Caco-2 (cell line): ENCODE measurements around the gene KIAA0825. TPM values are rescaled to one million over a fixed set of nuclear protein-coding genes. Genes with fewer than 3 reads are reported as not detected.

Experiments
- BruUV-seq: library from RNA; stranded (reverse); fragments of 400-500 nt; replicated peaks from 2 replicates; lab custom pipeline; 2021; lab: Mats Ljungman, UMichigan
- CTCF ChIA-PET: fragments of 300-600 bp; sonication (Branson Sonifier 250); formaldehyde crosslinking; loops from one replicate; lab custom pipeline; 2022; ENCODE audit warnings: antibody characterized with exemption; lab: Charles Lee
- POLR2A ChIA-PET: fragments of 300-600 bp; sonication (Branson Sonifier 250); formaldehyde crosslinking; loops from one replicate; lab custom pipeline; 2022; ENCODE audit warnings: antibody characterized with exemption; lab: Charles Lee
- DNase-seq, 2 experiments: peaks; one replicate each; pipeline versions ENCODE4 v3.0.0 to v3.0.0-alpha.2; 2020 to 2022
- H3K27me3 ChIP-seq: replicated peaks from 2 replicates; pipeline ENCODE4 v1.6.0; 2011; ENCODE audit warnings: low read length; ENCODE audit not compliant: control insufficient read depth, insufficient read depth
- H3K36me3 ChIP-seq: 2 replicates; pipeline ENCODE4 v1.5.1; 2011; ENCODE audit warnings: low read length; ENCODE audit not compliant: control insufficient read depth, insufficient read depth
- H3K4me1 ChIP-seq: fragments of 250-450 bp; sonication (Bioruptor Pico); 2 replicates; pipeline ENCODE4 v1.5.1; 2020; ENCODE audit warnings: mild to moderate bottlenecking
- H3K4me3 ChIP-seq: 2 replicates; pipeline ENCODE4 v1.5.1; 2011; ENCODE audit warnings: low read depth, mild to moderate bottlenecking, control low read depth, low read length
- H3K9me3 ChIP-seq: fragments of 250-450 bp; sonication (Bioruptor Pico); 2 replicates; pipeline ENCODE4 v1.5.1; 2020; ENCODE audit warnings: mild to moderate bottlenecking, moderate library complexity
- H3K27ac Mint-ChIP-seq: one replicate; pipeline ENCODE4 v1.8.0; 2022; ENCODE audit warnings: mixed read lengths; ENCODE audit not compliant: unreplicated experiment
- H3K27me3 Mint-ChIP-seq: one replicate; pipeline ENCODE4 v1.8.0; 2022; ENCODE audit warnings: mixed read lengths; ENCODE audit not compliant: insufficient read depth, unreplicated experiment
- H3K36me3 Mint-ChIP-seq: one replicate; pipeline ENCODE4 v1.8.0; 2022; ENCODE audit warnings: mild to moderate bottlenecking, mixed read lengths; ENCODE audit not compliant: insufficient read depth, unreplicated experiment
- H3K4me1 Mint-ChIP-seq: one replicate; pipeline ENCODE4 v1.8.0; 2022; ENCODE audit warnings: low read depth, mixed read lengths; ENCODE audit not compliant: unreplicated experiment
- H3K4me3 Mint-ChIP-seq: one replicate; pipeline ENCODE4 v1.8.0; 2022; ENCODE audit warnings: mild to moderate bottlenecking, moderate library complexity, mixed read lengths; ENCODE audit not compliant: unreplicated experiment
- H3K9me3 Mint-ChIP-seq: one replicate; pipeline ENCODE4 v1.8.0; 2022; ENCODE audit warnings: mixed read lengths; ENCODE audit not compliant: unreplicated experiment
- intact Hi-C: fragments of 100-400 bp; cut with micrococcal nuclease; formaldehyde crosslinking; loops from one replicate; pipeline ENCODE4 v1.10.0; 2022; ENCODE audit not compliant: unreplicated experiment
- total RNA-seq: library from RNA; stranded (reverse); gene quantifications from 2 replicates; pipeline ENCODE4 v1.2.3, GENCODE V29; 2022
- TF ChIP-seq, protein P1 (sequence below), 2 experiments: fragments of 200-600 bp in 1 of 2; IDR thresholded peaks; 1 replicate in 1 of 2; 2 replicates in 1 of 2; pipeline versions ENCODE4 v1.5.1 to v1.8.0; 2011 to 2022; ENCODE audit warnings: antibody characterized with exemption in 1 of 2, control low read depth in 1 of 2, inconsistent platforms in 1 of 2, low read depth in 1 of 2, low read length in 1 of 2, mild to moderate bottlenecking in 1 of 2, moderate library complexity in 1 of 2; ENCODE audit not compliant: insufficient read depth in 1 of 2, severe bottlenecking in 1 of 2, unreplicated experiment in 1 of 2

The KIAA0825 gene
- total RNA-seq, 1 experiment from 2014 or later: 0.50 TPM

DNA sequence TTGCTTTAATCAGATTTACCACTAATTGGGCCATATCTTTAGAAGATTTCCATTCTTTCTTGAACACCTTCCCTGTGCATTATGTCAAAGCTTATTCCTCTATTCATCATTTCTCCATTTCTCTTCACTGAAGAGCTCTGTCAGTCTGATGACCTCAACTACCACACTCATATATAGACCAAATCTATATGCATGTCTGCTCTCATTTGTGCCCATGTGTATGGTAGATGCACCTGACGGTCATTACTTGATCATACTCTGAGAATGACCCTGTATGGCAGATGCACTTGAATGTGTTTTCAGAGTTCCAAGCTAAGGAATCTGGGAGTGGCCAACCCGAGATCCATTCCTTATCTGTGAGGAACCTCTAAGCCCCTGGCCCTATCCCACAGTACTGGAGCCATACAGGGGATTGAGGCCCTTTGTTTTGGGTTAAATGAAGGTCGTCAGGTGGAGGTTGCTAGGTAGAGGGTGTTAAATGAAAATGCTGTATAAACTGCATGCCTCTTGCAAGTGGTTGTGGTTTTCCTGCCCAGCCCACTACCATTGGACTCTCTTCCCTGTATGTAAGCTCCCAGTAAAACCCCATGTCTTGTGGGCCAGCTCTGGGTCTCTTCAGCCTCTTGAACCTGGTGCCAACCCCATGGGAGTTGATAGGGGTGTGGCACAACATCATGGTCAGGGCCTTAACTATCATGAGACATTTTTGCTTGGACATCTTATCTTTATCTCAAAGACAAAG lies 229.5 kb downstream of the KIAA0825 start:
- ChIA-PET CTCF (no interaction called here), POLR2A (no interaction called here)
- no peaks in the 10 kb centered on the region for H3K9me3 Mint-ChIP-seq
- intact Hi-C loops: no loop called here
- Histone ChIP-seq H3K9me3 (no peaks in the 10 kb centered on the region), H3K4me3 (no peak overlapping the region), H3K27me3 (no peaks in the 10 kb centered on the region), H3K36me3 (no peaks in the 10 kb centered on the region), H3K4me1 (no peaks in the 10 kb centered on the region)
- H3K36me3 Mint-ChIP-seq: no peaks in the 10 kb centered on the region
- no peak for DNase-seq
- no peaks in the 10 kb centered on the region for H3K4me1 Mint-ChIP-seq
- no peak overlapping the region for H3K4me3 Mint-ChIP-seq
- no peaks in the 10 kb centered on the region for H3K27me3 Mint-ChIP-seq
- no TSS peak for BruUV-seq
- H3K27ac Mint-ChIP-seq: no peak overlapping the region
- TF ChIP-seq, protein P1, sequence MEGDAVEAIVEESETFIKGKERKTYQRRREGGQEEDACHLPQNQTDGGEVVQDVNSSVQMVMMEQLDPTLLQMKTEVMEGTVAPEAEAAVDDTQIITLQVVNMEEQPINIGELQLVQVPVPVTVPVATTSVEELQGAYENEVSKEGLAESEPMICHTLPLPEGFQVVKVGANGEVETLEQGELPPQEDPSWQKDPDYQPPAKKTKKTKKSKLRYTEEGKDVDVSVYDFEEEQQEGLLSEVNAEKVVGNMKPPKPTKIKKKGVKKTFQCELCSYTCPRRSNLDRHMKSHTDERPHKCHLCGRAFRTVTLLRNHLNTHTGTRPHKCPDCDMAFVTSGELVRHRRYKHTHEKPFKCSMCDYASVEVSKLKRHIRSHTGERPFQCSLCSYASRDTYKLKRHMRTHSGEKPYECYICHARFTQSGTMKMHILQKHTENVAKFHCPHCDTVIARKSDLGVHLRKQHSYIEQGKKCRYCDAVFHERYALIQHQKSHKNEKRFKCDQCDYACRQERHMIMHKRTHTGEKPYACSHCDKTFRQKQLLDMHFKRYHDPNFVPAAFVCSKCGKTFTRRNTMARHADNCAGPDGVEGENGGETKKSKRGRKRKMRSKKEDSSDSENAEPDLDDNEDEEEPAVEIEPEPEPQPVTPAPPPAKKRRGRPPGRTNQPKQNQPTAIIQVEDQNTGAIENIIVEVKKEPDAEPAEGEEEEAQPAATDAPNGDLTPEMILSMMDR (IDR thresholded peaks at IDR 0.05; ENCODE audit: insufficient read depth in 1 of 2, low read depth in 1 of 2, low read length in 1 of 2, severe bottlenecking in 1 of 2, unreplicated experiment in 1 of 2): no peak

DNA sequence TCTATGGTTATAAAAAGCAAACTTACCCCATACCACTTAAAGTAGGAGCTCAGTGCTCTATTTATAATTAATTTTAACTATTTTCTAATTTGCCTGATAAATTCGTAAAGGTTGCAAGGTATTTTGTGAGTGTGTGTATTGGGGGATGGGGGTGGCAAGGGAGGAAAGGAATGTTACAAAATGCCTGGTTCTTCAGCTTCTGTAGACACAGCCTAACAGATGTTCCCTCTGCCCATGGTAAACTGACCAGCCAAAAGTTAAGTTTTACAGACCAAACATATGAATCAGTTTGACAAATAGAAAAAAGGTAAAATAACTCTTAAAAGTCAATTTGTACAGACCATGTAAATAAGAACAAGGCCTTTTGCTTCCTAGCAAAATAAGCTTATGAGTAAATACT lies 232.6 kb downstream of the KIAA0825 start:
- TF ChIP-seq, protein P1 (IDR thresholded peaks at IDR 0.05; ENCODE audit: insufficient read depth in 1 of 2, low read depth in 1 of 2, low read length in 1 of 2, severe bottlenecking in 1 of 2, unreplicated experiment in 1 of 2): no peak
- Histone ChIP-seq H3K27me3 (no peaks in the 10 kb centered on the region), H3K4me3 (no peak overlapping the region), H3K36me3 (no peaks in the 10 kb centered on the region), H3K9me3 (no peaks in the 10 kb centered on the region), H3K4me1 (no peaks in the 10 kb centered on the region)
- ChIA-PET CTCF (no interaction called here), POLR2A (no interaction called here)
- intact Hi-C loops: no loop called here
- Mint-ChIP-seq H3K9me3 (no peaks in the 10 kb centered on the region), H3K36me3 (no peaks in the 10 kb centered on the region), H3K27me3 (no peaks in the 10 kb centered on the region), H3K4me3 (no peak overlapping the region), H3K4me1 (peaks cover 5% of the 10 kb centered on the region), H3K27ac (no peak overlapping the region)
- BruUV-seq: no TSS peak
- no peak for DNase-seq

- Mint-ChIP-seq H3K36me3 (no peaks in the 10 kb centered on the region), H3K4me1 (peaks cover 10% of the 10 kb centered on the region), H3K27ac (no peak overlapping the region), H3K9me3 (no peaks in the 10 kb centered on the region), H3K4me3 (no peak overlapping the region), H3K27me3 (no peaks in the 10 kb centered on the region)
- POLR2A ChIA-PET: no interaction called here
- Histone ChIP-seq H3K4me3 (no peak overlapping the region), H3K36me3 (no peaks in the 10 kb centered on the region), H3K27me3 (no peaks in the 10 kb centered on the region), H3K4me1 (no peaks in the 10 kb centered on the region), H3K9me3 (0 out of 2 replicates have a peak, but pooled peaks cover 3% of the 10 kb centered on the region)
- intact Hi-C loops: no loop called here
- BruUV-seq: no TSS peak
- TF ChIP-seq, protein P1 (IDR thresholded peaks at IDR 0.05; ENCODE audit: insufficient read depth in 1 of 2, low read depth in 1 of 2, low read length in 1 of 2, severe bottlenecking in 1 of 2, unreplicated experiment in 1 of 2): no peak
- no peak for DNase-seq
- CTCF ChIA-PET: no interaction called here
These were observed 240.3 kb downstream of the KIAA0825 start for GRCh38 chr5:94378062-94378461.
